Bone marrow (tissue), 2 donors: ENCODE data around the gene ROPN1L.

Experiments used
- DNase-seq, 2 donors: peaks; one replicate each; lab custom pipeline; 2025; lab: John Stamatoyannopoulos, UW

The ROPN1L gene

DNA sequence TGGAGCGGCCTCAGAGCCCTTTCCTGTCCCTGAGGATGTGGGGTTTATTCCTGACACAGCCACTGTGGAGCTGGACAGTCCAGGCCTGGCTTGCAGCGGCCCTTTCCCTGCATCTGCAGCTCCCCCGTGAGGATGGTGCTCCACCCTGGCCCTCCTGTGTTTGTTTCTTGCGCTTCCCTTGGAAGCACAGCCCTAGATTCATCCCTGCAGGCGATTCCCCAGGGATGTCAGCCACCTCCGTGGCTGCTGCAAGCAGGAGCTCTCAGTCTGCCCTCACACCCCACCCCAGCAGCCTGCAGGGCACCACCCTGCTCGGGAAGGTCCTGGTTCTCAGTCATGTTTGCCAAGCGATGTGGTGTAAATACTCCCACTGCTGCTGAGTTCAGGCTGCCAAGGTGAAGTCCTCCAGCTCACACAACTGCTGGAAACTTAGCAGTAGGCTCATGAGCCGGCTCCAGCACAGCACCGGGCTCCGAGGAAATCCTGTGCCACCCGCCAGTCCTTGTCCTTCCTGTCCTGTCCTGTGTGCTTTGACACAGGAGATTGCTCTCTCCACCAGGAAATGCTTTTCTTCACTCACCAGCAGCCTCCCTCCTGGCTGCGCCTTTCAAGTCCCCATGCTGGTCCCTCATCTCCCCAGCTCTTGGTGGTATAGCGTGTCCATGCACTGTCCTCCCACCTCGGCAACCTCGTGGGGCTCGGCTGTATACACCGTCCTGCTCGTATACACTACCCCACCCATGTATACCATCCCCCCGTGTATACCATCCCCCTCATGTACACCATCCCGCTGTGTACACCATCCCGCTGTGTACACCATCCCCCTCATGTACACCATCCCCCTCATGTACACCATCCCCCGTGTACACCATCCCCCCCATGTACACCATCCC is 16.2 kb downstream of the ROPN1L start:
- DNase-seq = no peak

DNA sequence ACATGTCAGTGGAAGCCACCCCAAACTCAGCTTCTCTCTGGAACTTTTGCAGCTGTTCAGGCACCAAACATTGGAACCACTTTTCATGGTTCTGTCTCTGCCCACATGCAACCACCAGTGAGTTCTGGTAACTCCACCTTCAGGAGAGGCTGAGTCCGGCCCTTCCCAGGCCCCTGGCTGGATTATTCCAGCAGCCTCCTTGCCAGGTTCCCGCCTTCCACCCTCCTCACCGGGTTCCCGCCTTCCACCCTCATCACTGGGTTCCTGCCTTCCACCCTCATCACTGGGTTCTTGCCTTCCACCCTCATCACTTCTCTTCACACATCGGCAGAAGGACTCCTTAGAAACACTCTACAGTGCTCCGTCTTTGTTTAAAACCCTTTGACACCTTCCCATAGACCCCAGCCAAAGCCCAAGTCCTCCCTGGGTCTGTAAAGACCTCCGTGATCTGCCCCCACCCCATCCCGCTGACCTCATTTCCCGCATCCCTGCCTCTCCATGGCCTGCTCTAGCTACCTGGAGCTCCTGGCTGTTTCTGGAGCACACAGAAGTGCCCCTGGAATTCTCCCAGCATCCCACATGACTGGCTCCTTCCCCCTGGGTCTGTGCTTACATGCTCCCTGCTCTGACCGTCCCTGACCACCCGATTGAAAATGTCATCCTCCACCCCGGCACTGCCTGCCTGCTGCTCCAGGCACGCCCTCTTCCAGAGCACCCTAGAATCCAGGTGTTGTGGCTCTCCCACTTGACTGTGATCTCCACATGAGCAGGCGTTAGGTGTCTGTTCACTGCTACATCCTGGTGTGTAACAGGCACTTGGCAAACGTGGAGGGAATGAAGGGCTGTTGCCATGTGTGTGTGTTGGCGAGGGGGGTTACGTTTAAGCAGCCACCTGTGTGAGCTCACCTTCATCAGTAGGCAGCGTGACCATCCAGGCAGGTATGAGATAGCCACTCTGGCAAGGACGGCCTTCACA is 17.7 kb downstream of the ROPN1L start:
- DNase-seq = no peak

DNA sequence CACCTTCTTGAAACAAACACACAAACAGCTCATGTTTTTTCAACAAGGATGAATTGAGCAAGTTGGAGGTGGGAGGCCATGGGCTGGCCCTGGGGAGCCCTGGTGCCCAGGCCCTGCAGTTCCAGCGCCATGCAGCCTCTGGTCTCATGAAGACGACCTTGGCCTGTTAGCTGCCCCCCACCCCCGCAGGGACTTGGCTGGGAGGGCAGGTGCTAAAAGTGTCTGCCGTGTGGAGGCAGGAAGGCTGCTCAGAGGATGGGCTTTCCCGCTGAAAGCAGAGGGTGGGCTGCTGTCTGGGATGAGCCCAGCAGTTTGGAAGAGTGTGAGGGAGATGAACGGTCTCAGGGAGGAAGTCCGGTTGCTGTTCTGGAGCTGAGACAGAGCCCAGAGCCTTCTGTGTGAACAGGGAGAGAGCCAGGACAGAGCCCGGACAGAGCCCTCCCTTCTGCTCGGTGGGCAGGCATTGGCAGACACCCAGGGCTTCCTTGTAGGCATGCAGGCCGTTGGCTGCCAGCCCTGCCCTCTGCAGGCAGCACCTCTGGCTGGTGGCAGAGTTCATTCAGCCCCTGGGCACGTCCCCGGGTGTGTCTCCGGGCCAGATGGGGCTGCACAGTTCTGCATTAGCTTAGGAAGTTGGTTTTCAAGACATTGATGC is 18.7 kb downstream of the ROPN1L start:
- DNase-seq = no peak

DNA sequence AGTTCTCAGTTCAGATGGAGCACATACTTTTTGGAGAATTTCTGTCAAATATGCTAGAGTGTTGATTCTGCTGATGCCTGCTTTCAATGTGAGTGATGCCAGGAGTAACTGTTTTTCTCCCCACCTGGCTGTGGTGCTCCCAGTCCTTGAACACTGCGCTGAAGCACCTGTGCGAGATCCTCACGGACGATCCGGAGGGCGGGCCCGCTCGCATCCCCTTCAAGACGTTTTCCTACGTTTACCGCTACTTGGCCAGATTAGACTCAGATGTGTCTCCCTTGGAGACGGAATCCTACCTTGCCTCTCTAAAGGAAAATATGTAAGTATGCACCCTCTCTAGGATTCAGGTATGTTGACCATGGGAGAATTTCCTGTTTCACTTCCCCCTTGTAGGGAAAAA is 19.4 kb downstream of the ROPN1L start:
- no peak for DNase-seq

DNA sequence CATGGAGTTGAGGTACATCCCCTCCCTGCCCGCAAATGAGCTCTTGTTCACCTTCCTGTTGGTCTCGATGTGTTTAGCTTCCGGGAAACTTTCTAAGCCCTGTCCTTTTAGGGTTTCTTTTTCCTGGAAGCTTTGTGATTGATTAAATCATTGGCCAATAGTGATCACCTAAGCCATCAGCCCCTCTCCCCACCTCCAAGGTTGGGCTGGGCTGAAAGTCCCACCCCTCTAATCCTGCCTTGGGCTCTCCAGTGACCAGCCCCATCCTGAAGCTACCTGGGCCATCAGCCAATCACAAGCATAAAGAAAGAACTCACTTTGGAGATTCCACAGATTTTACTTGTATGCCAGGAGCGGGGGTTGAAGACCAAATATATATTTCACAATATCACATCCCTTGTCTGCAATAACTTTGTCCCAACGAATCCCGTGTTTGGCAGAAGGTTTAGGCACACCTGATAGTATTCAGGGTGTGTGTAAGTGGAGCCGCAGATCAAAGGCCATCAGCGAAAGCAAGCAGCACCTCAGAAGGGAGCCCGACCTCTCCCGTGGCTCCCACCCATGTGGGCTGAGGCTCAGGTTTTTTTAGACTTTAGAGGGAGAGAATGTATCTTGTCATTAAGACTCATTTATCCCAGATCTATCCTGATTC is 20.4 kb downstream of the ROPN1L start:
- DNase-seq = no peak

DNA sequence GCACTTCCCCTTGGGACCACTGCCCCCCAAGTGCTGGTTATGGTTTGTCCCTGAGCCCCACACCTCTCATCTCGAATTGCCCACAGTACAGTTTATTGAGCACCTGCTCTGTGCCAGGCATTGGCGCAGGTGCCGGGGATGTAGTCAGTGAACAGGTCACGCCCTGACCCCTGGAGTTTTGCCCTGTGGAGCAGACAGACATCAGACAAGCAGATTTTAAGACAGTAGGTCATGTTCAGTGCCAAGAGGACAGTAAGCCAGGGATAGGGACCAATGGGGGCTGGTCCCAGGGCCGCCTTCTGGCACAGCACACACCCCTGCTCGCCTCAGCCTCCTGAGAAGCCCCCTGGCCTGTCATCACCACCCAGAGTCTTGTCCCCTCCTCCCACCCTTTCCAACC is 21.9 kb downstream of the ROPN1L start:
- DNase-seq = no peak

DNA sequence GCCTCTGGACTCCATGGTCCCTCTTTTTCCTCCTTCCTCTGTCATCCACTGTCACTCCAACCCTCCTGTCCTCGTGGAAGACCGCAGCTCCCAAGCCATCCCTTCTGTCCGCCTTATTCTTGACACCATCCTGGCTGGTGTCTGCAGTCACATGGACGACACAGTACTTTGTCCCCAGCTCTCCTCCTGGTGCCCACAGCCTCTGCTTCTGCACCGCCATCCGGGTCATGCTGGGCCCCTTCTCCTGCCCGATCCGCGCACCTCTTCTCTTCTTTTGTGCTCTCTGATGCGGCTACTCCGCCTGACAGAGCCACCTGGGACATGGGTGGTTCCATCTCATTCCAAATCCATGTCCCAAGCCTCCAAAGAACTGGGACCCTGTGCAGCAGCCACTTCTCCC is 22.5 kb downstream of the ROPN1L start:
- no peak for DNase-seq

DNA sequence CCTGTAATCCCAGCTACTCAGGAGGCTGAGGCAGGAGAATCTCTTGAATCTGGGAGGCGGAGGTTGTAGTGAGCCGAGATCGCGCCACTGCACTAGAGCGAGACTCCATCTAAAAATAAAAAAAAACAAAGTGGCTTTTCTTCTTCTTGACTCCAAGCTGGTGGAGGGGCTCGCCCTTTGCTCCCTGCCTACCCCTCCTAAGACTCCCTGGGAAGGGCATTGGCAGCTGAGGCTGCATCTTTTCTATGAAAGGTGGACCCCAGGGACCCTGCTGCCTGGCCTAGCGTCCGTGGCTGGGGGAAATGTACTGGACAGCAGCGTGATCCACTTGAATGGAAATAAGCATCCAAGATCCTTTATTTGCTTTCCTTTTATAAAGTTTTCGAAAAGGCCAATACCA is 24.0 kb downstream of the ROPN1L start:
- DNase-seq = no peak

DNA sequence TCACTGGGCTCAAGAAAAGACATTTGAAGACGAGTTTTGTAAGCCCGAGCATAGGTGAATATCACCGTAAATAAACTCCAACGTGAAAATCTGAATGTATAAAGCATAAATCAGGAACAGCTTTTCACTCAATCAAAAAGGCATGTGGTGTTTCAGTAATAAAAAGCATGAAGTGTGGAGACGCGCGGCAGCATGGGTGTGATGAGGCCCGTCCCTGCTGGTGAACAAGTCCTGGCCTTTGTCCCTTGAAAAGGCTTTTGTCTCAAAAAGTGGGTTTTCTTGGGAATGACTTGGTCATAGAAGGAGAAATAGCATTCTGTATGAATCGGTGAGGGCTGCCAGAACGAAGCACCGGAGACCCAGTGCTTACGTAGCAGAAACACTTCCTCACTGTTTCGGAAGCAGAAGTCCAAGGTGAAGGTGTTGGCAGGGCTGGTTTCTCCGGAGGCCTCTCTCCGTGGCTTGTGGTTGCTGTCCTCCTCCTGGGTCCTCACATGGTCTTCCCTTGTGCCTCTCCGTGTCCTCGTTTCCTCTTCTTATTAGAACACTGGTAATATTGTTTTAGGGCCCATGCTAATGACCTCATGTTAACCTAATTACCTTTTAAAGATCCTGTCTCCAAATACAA is 24.9 kb downstream of the ROPN1L start:
- no peak for DNase-seq

DNA sequence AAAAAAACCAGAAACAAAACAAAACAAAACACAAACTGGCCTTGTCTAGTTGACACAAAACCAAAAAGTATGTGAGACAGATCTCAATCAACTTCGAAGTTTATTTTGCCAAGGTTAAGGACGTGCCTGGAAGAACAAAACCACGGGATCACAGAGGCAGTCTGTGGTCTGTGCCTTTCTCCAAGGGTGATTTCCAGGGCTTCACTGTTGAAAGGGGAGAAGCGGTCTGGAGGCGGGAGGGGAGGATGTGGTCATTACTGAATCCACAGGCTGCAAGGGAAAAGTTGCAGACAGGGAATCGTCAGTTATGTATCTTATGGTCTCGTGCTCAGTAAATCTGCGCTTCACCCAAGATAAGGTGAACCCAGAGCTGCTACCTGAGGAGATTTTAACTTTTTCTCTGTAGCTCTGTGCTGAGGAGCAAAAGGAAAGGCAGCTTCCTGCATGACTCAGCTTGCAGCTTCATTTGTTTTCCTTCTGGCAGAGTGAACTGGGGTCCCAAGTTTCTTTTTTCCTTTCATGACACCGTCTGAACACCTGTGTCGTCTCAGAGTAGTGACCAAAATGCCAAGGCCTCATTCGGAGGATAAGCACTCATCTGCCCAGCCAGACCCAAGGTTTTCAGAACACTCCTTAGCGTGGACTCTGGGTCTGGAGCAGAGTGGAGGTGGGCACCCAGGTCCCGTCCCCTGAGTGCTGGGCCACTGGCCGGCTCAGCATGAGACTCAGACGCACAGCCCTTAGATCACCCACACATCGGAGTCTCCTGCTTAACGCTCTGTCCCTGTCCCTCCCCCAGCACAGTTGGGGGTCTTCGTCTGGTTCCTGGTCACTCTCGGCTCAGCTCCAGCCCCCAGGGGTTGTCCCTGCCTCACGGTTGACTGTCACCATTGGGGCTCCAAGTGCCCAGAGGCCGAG is 25.9 kb downstream of the ROPN1L start:
- no peak for DNase-seq

DNA sequence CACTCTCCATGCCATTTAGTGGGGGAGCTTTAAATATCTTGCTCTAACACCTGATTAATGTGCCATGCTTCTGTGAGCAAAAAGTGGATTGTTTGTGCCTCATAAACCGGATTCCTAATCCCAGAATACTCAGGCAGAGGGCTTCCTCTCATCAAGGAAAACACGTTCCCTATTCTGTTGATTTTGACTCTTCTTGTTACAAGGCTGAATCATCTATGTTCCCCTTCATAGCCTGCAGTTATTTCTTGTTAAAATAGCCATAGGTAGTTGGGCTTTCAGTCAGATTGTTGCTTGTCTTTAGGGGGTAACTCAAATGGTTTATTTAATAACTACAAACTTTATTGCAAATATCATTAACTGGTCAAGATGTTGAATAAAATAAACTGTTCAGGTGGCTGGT is 26.6 kb downstream of the ROPN1L start:
- DNase-seq = no peak

DNA sequence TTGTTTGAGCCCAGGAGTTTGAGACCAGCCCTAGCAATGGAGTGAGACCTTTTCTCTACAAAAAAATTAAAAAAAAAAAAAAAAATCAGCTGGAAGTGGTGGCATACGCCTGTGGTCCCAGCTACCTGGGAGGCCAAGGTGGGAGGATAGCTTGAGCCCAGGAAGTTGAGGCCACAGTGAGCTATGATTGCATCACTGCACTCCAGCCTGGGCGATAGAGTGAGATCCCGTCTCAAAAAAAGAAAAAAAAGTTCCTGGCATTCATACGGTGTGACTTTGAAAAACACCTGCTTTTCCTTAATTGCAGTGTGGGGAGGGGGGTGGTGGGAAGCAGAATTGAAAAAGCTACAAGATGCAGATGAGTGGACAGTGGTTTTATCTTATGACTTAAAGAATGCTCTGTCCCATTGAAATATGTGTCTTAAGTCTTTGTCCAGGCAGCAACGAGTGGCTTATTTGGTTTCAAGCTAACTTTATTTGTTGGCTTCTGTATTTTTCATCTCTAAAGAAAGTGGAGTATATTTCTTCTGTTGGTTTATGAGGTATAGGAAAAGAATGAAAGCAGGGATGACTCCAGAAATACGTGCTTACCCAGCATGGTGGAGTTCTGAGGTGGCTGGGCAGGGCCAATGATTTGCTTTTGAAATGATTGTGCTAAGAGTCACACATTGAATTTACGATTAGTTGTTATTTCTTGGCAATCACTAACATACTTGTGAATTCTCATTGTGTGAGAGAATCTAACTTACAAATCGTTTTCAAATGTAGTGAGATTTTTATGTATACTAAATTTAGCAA is 27.8 kb downstream of the ROPN1L start:
- DNase-seq = no peak

DNA sequence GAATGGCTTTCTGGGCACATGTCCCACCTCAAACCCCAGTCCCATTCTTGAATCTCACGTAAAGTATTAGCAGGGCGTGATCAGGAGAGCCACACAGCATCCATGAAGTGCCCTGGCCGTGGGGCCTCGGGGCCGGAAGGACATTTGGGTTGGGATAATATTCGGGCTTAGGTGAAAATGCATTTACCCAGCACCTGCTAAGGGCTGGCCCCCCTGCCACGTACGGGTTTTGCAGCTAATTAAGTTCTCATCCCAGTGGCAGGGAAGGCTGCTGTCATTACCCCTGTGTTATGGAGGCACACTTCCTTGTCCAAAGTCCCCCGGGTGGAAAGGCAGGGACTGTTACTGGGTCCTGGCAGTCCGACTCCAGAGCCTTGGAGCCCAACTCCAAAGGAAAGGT is 29.0 kb downstream of the ROPN1L start:
- no peak for DNase-seq

DNA sequence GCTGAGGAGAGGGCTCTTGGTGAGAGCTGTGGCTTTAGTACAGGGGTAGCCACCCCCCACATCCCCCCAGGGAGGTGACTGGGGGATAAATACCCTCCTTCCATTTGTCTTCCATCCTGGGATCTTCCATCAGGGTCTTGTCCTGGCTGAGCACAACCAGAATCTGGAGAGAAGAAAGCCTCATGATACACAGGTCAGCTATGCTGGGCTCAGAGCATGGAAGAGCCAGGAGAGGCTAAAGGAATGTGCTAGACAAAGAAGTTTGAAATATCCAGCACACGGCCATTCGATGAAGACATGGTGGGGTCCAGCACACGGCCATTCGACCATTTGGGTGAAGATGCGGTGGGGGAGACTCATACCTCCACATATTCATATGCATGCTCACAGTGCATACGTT is 30.0 kb downstream of the ROPN1L start:
- DNase-seq = no peak

DNA sequence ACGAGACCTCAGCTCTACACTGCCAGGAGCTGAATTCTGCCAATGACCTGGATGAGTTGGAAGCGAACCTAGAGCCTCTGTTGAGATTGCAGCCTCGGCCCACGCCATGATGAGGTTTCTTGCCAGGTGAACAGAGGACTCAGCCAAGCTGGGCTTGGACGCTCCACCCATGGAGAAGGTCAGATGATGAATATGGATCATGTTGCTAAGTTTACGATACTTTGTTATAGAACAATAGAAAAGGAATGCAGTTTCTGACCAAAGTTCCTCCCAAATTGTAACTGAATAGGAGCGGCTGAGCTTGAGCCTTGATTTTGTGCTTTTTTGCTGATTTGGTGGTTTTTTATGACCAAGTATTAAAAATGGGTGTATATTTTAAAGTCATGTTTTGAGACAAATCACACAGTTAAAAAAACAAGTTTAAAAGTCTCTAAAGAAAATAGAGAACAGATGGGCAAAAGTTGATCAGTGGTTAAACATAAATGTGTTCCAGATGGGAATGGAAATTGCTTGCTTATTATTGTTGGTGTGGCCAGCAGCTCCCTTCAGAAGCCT is 32.9 kb downstream of the ROPN1L start:
- DNase-seq = no peak

DNA sequence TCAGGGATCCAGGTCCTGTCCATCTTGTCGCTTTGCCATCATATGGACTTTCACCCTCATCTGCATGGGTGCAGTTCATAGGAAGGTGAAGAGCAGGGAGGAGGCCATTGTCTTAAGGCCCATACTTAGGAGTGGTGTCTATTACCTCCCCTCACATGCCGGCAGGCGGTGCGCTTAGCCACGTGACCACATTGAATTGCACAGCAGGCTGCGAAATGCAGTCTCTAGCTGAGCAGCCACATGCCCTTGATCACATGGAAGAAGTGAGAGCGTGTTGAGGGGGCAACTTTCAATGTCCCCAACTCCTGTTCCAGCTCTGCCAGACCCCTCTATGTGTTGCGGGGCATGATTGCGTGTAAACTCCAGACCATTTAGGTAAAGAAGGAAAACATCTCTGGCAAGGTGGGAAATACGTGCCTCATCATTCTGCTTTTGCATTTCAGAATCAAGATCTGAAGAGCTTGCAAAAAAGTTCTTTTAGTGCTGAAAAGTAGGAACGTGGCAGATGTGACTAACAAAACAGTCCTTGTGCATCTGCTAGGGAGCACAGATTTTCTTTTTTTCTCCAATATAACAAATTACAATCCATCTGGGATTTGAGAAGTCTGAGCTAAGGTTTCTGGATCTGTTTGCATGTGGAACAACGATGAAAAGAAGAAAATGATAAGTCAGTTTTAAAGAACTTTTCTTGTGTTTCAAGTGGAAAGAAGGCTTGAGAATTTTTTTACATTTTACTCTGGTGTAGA is 34.4 kb downstream of the ROPN1L start:
- DNase-seq = no peak

DNA sequence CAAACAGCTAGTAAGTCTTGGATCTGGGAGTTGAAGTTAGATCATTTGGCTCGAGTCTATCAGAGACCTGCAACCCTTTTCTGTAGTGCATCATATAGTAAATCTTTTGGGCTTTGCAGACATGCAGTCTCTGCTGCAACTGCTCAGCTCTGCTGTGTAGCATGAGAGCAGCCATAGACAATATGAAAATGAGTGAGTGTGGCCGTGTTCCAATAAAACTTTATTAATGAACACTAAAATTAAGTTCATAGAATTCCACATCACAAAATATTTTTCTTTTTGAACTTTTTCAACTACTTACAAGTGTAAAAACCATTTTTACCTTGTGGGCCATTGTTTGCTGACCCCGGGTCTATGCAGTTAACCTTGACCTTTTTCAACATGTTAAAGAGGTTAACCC is 35.2 kb downstream of the ROPN1L start:
- DNase-seq = no peak

DNA sequence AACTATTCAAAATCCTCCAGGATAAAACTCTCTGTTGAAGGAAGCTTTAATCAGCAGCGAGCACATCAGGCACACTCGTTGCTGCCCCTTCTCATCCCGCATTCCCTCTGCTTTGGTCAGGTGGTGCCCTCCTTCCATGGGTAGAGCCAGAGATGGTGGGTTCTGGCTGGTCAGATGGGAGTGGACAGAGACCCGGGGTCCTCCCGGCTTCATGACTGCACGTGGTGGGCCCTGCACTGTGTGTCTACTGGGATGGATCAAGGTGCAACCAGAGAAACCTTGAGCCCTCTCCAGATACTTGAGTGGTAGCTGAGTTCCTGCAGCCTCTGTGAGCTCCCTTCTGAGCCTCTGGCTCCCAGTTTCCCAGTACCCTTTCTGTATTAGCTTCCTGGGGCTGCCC is 36.3 kb downstream of the ROPN1L start:
- DNase-seq = no peak
